GM23248 (cell line): ENCODE measurements around the gene ABCC10.

Experiments
- EZH2 ChIP-seq: fragments of 200-600 bp; sonication (generic); IDR thresholded peaks from 2 replicates; pipeline ENCODE4 v1.6.1; 2018; ENCODE audit warnings: antibody characterized with exemption, mild to moderate bottlenecking; ENCODE audit not compliant: insufficient read depth, poor library complexity, severe bottlenecking
- EZH2phosphoT487 ChIP-seq: fragments of 200-600 bp; sonication (generic); IDR thresholded peaks from 2 replicates; pipeline ENCODE4 v1.6.1; 2018; ENCODE audit warnings: antibody characterized with exemption, moderate library complexity, mild to moderate bottlenecking, low read depth; ENCODE audit not compliant: insufficient read depth

DNA sequence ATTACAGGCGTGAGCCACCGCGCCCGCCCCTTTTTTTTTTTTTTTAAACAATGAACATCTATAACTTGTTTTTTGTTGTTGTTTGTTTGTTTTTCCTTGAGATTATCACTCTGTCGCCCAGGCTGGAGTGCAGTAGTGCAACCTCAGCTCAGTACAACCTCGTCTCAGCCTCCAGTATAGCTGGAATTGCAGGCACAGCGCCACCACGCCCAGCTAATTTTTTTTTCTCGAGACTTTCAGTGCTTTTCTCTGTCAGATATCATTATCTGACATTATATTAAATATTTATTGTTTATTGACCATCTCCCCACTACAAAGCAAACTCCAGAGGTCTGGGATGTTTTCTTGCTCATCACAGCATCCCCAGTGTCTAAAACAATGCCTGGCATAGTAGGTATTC lies 30.3 kb downstream of the ABCC10 start:
- TF ChIP-seq EZH2 (no peak), EZH2phosphoT487 (no peak)
